Sigmoid colon (tissue), 4 donors: ENCODE measurements around the gene AP1M2.

ENCODE experiments used
- CTCF ChIP-seq, 4 experiments: fragments of 450-650 bp in 3 of 4; fragments of 200-600 bp in 1 of 4; IDR thresholded peaks; one replicate each; pipeline ENCODE4 v1.5.1; 2016 to 2019; ENCODE audit warnings: antibody characterized with exemption in 4 of 4, mild to moderate bottlenecking in 3 of 4, moderate library complexity in 2 of 4
- EP300 ChIP-seq, 4 donors: sonication (generic); formaldehyde crosslinking; IDR thresholded peaks; one replicate each; pipeline ENCODE4 v1.6.1; 2017; ENCODE audit warnings: antibody characterized with exemption in 4 of 4
- POLR2A ChIP-seq, 2 donors: fragments of 450-650 bp; IDR thresholded peaks; one replicate each; pipeline ENCODE4 v1.6.1; 2016; ENCODE audit warnings: antibody characterized with exemption in 2 of 2, mild to moderate bottlenecking in 2 of 2, moderate library complexity in 2 of 2
- POLR2AphosphoS5 ChIP-seq, 4 donors: sonication (generic); formaldehyde crosslinking; IDR thresholded peaks; one replicate each; pipeline ENCODE4 v1.6.1; 2017; ENCODE audit warnings: antibody characterized with exemption in 4 of 4

- no peak for TF ChIP-seq EP300 (IDR thresholded peaks at IDR 0.05)
- TF ChIP-seq CTCF (IDR thresholded peaks at IDR 0.05) = no peak
- TF ChIP-seq POLR2AphosphoS5 (IDR thresholded peaks at IDR 0.05) = no peak
- no peak for TF ChIP-seq POLR2A (IDR thresholded peaks at IDR 0.05)
These were observed 37.5 kb upstream of the AP1M2 start for GRCh38 chr19:10624585-10624984.
